Endothelial cell of umbilical vein (primary cell): Measurements from ENCODE around the gene MAST4. TPM values are rescaled to one million over a fixed set of nuclear protein-coding genes. Genes with fewer than 3 reads are reported as not detected.

Experiments
- BruUV-seq: library from RNA; stranded (reverse); fragments of 400-500 nt; replicated peaks from 2 replicates; lab custom pipeline; 2021; lab: Mats Ljungman, UMichigan
- CTCF ChIA-PET: fragments of 300-600, 350-600 bp; sonication (Branson Sonifier 250); formaldehyde crosslinking; loops from one replicate; lab custom pipeline; 2021; ENCODE audit warnings: antibody characterized with exemption, inconsistent platforms; lab: Charles Lee
- POLR2A ChIA-PET: fragments of 300-600, 350-600 bp; sonication (Branson Sonifier 250); formaldehyde crosslinking; loops from one replicate; lab custom pipeline; 2021; ENCODE audit warnings: antibody characterized with exemption, inconsistent platforms; lab: Charles Lee
- DNase-seq: peaks from one replicate; pipeline ENCODE4 v3.0.0-alpha.2; 2011; ENCODE audit warnings: low read depth, low spot score
- FAIRE-seq: peaks from 2 replicates; lab custom pipeline; 2011; peaks lifted over from hg19 to GRCh38; lab: Jason Lieb, UNC
- H2AFZ ChIP-seq: 2 replicates; pipeline ENCODE4 v1.6.0; 2012; ENCODE audit warnings: low read depth, low read length, control low read depth, inconsistent platforms
- H3K27ac ChIP-seq: 2 replicates; pipeline ENCODE4 v1.5.1; 2011; ENCODE audit warnings: low read depth, mild to moderate bottlenecking, control low read depth, low read length, moderate library complexity; ENCODE audit not compliant: insufficient read depth
- H3K27me3 ChIP-seq, 2 experiments: 2 replicates each; pipeline versions ENCODE4 v1.6.0 to v1.6.1; 2011; ENCODE audit warnings: low read length in 2 of 2, mixed read lengths in 1 of 2; ENCODE audit not compliant: control insufficient read depth in 2 of 2, insufficient read depth in 2 of 2
- H3K36me3 ChIP-seq, 2 experiments: 2 replicates in 1 of 2; 3 replicates in 1 of 2; pipeline ENCODE4 v1.5.1; 2011; ENCODE audit warnings: low read length in 2 of 2, mild to moderate bottlenecking in 1 of 2, moderate library complexity in 1 of 2; ENCODE audit not compliant: control insufficient read depth in 2 of 2, insufficient read depth in 2 of 2; ENCODE audit errors: extremely low read depth in 1 of 2
- H3K4me1 ChIP-seq: 3 replicates; pipeline ENCODE4 v1.5.1; 2011; ENCODE audit warnings: mild to moderate bottlenecking, low read length; ENCODE audit not compliant: control insufficient read depth, insufficient read depth; ENCODE audit errors: extremely low read depth
- H3K4me2 ChIP-seq: 2 replicates; pipeline ENCODE4 v1.6.1; 2011; ENCODE audit warnings: low read length, control low read depth, mixed read lengths; ENCODE audit not compliant: insufficient read depth
- H3K4me3 ChIP-seq, 3 experiments: fragments of 200-600 bp in 1 of 3; sonication (generic), shearing (Covaris generic) in 1 of 3; replicated peaks in 1 of 3; 2 replicates each; pipeline ENCODE4 v1.5.1; 2011 to 2016; ENCODE audit warnings: control low read depth in 3 of 3, low read length in 3 of 3, mild to moderate bottlenecking in 2 of 3, inconsistent platforms in 1 of 3, low read depth in 1 of 3, moderate library complexity in 1 of 3; ENCODE audit not compliant: insufficient read depth in 1 of 3
- H3K79me2 ChIP-seq: 2 replicates; pipeline ENCODE4 v1.6.0; 2012; ENCODE audit warnings: low read length, inconsistent platforms; ENCODE audit not compliant: control insufficient read depth, insufficient read depth
- H3K9ac ChIP-seq: replicated peaks from 2 replicates; pipeline ENCODE3; 2011; ENCODE audit warnings: low read length, control low read depth; ENCODE audit not compliant: insufficient read depth; ENCODE audit errors: extremely low read depth
- H3K9me1 ChIP-seq: replicated peaks from 3 replicates; pipeline ENCODE4 v1.6.0; 2011; ENCODE audit warnings: mild to moderate bottlenecking, low read length; ENCODE audit not compliant: control insufficient read depth, insufficient read depth; ENCODE audit errors: extremely low read depth
- H3K9me3 ChIP-seq: replicated peaks from 2 replicates; pipeline ENCODE4 v1.5.1; 2012; ENCODE audit warnings: low read length, inconsistent platforms; ENCODE audit not compliant: control insufficient read depth, insufficient read depth
- H4K20me1 ChIP-seq: replicated peaks from 2 replicates; pipeline ENCODE3; 2011; ENCODE audit warnings: mild to moderate bottlenecking, low read length; ENCODE audit not compliant: control insufficient read depth, insufficient read depth; ENCODE audit errors: extremely low read depth
- GATA2 ChIP-seq: IDR thresholded peaks from 2 replicates; pipeline ENCODE4 v1.7.0; 2011; ENCODE audit warnings: low read depth, mild to moderate bottlenecking, moderate library complexity, mixed read lengths, low read length; ENCODE audit not compliant: insufficient read length, insufficient read depth
- JUN ChIP-seq: IDR thresholded peaks from 2 replicates; pipeline ENCODE4 v1.6.1; 2011; ENCODE audit warnings: borderline replicate concordance, low read depth; ENCODE audit not compliant: insufficient read length, insufficient read depth
- MYC ChIP-seq: IDR thresholded peaks from one replicate; pipeline ENCODE4 v1.6.1; 2011; ENCODE audit warnings: mild to moderate bottlenecking, low read depth, low read length
- POLR2AphosphoS5 ChIP-seq: IDR thresholded peaks from 2 replicates; pipeline ENCODE4 v1.6.1; 2012; ENCODE audit warnings: low read depth, mild to moderate bottlenecking, control low read depth, low read length, moderate library complexity; ENCODE audit not compliant: insufficient read depth
- dilution Hi-C: fragments of 300-500 bp; cut with MboI; formaldehyde crosslinking; loops from one replicate; pipeline ENCODE4 v1.15.0; 2019; ENCODE audit warnings: low sequenced_read_pairs; ENCODE audit not compliant: extremely low pct_ligation_motif_present
- intact Hi-C: fragments of 100-400 bp; cut with micrococcal nuclease; formaldehyde crosslinking; loops from one replicate; pipeline ENCODE4 v1.10.0; 2022
- polyA plus RNA-seq, 4 experiments: library from polyadenylated mRNA; depleted of rRNA in 3 of 4; stranded (reverse) in 3 of 4; unstranded in 1 of 4; fragments of >200 nt; gene quantifications; 2 replicates each; pipeline versions ENCODE4 v1.2.1 to v1.2.3, GENCODE V29; 2011 to 2012; ENCODE audit warnings: missing spikeins in 1 of 4
- total RNA-seq: library from RNA; stranded (reverse); gene quantifications from 2 replicates; pipeline ENCODE4 v1.2.3, GENCODE V29; 2021
- TF ChIP-seq, protein P1 (sequence below): IDR thresholded peaks from 2 replicates; pipeline ENCODE4 v1.6.1; 2011; ENCODE audit not compliant: insufficient read depth, insufficient read length

The MAST4 gene
- total and polyA plus RNA-seq, 2 donors (not counting 3 experiments of a cell fraction or from before 2014, with no cell fraction given), result 40.2 to 116 TPM

- BruUV-seq, result no TSS peak
- dilution Hi-C loops, result no loop called here
- CTCF ChIA-PET, result interaction anchor here (0.9 to 1.7 kb wide), 3 partner anchors 15 to 583 kb away, joined by 3 to 4 read pairs (median 3); no protein-coding TSS in a partner anchor
- intact Hi-C loops, result no loop called here
- Histone ChIP-seq H3K9me3 (no peaks in the 10 kb centered on the region), H3K4me2 (no peak overlapping the region), H3K4me3 (no peak overlapping the region), H3K9me1 (no peaks in the 10 kb centered on the region), H3K27ac (no peak overlapping the region), H3K27me3 (no peaks in the 10 kb centered on the region), H4K20me1 (peaks cover 4% of the 10 kb centered on the region), H3K36me3 (peaks cover 0 to 12% of the 10 kb centered on the region in 2 experiments), H2AFZ (no peak overlapping the region), H3K4me1 (peaks cover 5% of the 10 kb centered on the region), H3K9ac (no peak overlapping the region), H3K79me2 (no peaks in the 10 kb centered on the region)
- TF ChIP-seq GATA2, result no peak
- TF ChIP-seq MYC, result no peak
- TF ChIP-seq, protein P1, sequence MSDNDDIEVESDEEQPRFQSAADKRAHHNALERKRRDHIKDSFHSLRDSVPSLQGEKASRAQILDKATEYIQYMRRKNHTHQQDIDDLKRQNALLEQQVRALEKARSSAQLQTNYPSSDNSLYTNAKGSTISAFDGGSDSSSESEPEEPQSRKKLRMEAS, result no peak
- TF ChIP-seq POLR2AphosphoS5, result no peak
- DNase-seq (no peak), FAIRE-seq (no peak)
- POLR2A ChIA-PET, result no interaction called here
Observed at GRCh38 chr5:66889056-66889455, 292.9 kb downstream of the MAST4 start.

GRCh38 chr5:66889524-66889923 lies 293.3 kb downstream of the MAST4 start:
- Histone ChIP-seq H3K79me2 (no peaks in the 10 kb centered on the region), H3K4me3 (no peak overlapping the region), H3K4me1 (peaks cover 5% of the 10 kb centered on the region), H3K27me3 (no peaks in the 10 kb centered on the region), H3K9me1 (no peaks in the 10 kb centered on the region), H3K36me3 (peaks cover 0 to 7% of the 10 kb centered on the region in 2 experiments), H2AFZ (no peak overlapping the region), H3K4me2 (no peak overlapping the region), H3K27ac (no peak overlapping the region), H3K9ac (no peak overlapping the region), H4K20me1 (peaks cover 6% of the 10 kb centered on the region), H3K9me3 (no peaks in the 10 kb centered on the region)
- no TSS peak for BruUV-seq
- DNase-seq, result no peak
- ChIA-PET CTCF (interaction anchor here (1.0 to 1.7 kb wide), 3 partner anchors 10 to 583 kb away, joined by 3 to 5 read pairs (median 4); no protein-coding TSS in a partner anchor), POLR2A (no interaction called here)
- no peak for FAIRE-seq
- intact Hi-C loops (no loop called here), dilution Hi-C loops (no loop called here)
- no peak for TF ChIP-seq POLR2AphosphoS5
- TF ChIP-seq JUN, result no peak
